ENCODE measurements around the gene ZSWIM8.

Gene ZSWIM8

DNA sequence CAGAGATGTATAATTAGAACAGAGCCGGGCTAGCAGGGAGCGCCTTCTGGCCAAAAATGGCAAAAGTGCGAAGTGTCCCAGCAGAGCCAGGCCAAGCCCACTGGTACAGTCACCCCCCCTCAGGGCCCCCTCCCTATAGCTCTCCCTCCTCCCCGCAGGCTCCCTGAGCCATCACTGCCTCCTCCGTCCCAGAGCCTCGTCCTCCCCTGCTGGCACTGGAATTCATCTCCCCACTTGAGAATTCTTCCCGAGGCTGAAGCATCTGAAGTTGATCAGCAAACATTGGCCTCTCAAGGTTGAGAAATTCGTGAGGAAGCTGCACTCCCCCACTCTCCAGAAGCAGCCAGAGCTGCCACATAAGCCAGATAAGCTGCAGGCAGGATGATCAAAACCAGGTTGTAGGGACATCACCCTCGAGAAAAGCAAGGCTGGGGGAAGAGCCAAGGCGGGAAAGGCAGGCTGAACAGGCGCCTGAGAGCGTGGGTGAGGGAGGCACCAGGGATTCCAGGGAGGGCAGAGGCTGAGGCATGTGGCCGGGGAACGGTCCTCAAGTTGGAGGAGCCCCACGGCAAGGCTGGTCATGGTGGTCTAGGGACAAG lies 65.6 kb downstream of the ZSWIM8 start:
- Histone ChIP-seq H3K4me1 (ENCODE audit: control insufficient read depth, insufficient read depth, low read length) (no peaks in the 10 kb centered on the region), H3K27ac (ENCODE audit: extremely low read depth, low read depth, low read length) (no peak overlapping the region), H3K36me3 (ENCODE audit: control insufficient read depth in 2 of 2, insufficient read depth in 1 of 2, low read length in 2 of 2) (peaks cover 0 to 65% of the 10 kb centered on the region in 2 experiments; a peak in 1 of 3 replicates), H3K9me3 (ENCODE audit: control insufficient read depth, insufficient read depth, low read depth, low read length) (no peaks in the 10 kb centered on the region), H3K4me3 (ENCODE audit: low read depth, low read length) (no peak overlapping the region)
- ChIA-PET POLR2A (interaction anchor here (2.1 kb wide), 1 partner anchor 29 kb away, joined by 9 read pairs; no protein-coding TSS in a partner anchor), CTCF (interaction anchor here (0.5 to 12.7 kb wide), 5 partner anchors 28 to 918 kb away, joined by 3 to 267 read pairs (median 4); partner anchors contain the start of gene CAMK2G)
- no peak for TF ChIP-seq ZSCAN23 (tag by site-specific recombination; IDR thresholded peaks at IDR 0.05)
- TF ChIP-seq, protein P1, sequence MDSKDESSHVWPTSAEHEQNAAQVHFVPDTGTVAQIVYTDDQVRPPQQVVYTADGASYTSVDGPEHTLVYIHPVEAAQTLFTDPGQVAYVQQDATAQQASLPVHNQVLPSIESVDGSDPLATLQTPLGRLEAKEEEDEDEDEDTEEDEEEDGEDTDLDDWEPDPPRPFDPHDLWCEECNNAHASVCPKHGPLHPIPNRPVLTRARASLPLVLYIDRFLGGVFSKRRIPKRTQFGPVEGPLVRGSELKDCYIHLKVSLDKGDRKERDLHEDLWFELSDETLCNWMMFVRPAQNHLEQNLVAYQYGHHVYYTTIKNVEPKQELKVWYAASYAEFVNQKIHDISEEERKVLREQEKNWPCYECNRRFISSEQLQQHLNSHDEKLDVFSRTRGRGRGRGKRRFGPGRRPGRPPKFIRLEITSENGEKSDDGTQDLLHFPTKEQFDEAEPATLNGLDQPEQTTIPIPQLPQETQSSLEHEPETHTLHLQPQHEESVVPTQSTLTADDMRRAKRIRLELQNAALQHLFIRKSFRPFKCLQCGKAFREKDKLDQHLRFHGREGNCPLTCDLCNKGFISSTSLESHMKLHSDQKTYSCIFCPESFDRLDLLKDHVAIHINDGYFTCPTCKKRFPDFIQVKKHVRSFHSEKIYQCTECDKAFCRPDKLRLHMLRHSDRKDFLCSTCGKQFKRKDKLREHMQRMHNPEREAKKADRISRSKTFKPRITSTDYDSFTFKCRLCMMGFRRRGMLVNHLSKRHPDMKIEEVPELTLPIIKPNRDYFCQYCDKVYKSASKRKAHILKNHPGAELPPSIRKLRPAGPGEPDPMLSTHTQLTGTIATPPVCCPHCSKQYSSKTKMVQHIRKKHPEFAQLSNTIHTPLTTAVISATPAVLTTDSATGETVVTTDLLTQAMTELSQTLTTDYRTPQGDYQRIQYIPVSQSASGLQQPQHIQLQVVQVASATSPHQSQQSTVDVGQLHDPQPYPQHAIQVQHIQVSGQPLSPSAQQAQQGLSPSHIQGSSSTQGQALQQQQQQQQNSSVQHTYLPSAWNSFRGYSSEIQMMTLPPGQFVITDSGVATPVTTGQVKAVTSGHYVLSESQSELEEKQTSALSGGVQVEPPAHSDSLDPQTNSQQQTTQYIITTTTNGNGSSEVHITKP (tag by site-specific recombination; IDR thresholded peaks at IDR 0.05) = no peak
- no peak for TF ChIP-seq ZNF266 (tag by site-specific recombination; IDR thresholded peaks at IDR 0.05; ENCODE audit: low read depth)
- peak; percentile 53 for TF ChIP-seq ZIC2 (tag by site-specific recombination; IDR thresholded peaks at IDR 0.05)
- TF ChIP-seq ZNF341 (tag by site-specific recombination; IDR thresholded peaks at IDR 0.05; ENCODE audit: low read depth) = no peak
- no peak for TF ChIP-seq RBAK (tag by site-specific recombination; IDR thresholded peaks at IDR 0.05)
- TF ChIP-seq, protein P2, sequence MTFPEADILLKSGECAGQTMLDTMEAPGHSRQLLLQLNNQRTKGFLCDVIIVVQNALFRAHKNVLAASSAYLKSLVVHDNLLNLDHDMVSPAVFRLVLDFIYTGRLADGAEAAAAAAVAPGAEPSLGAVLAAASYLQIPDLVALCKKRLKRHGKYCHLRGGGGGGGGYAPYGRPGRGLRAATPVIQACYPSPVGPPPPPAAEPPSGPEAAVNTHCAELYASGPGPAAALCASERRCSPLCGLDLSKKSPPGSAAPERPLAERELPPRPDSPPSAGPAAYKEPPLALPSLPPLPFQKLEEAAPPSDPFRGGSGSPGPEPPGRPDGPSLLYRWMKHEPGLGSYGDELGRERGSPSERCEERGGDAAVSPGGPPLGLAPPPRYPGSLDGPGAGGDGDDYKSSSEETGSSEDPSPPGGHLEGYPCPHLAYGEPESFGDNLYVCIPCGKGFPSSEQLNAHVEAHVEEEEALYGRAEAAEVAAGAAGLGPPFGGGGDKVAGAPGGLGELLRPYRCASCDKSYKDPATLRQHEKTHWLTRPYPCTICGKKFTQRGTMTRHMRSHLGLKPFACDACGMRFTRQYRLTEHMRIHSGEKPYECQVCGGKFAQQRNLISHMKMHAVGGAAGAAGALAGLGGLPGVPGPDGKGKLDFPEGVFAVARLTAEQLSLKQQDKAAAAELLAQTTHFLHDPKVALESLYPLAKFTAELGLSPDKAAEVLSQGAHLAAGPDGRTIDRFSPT (tag by site-specific recombination; IDR thresholded peaks at IDR 0.05) = no peak
- no peak for TF ChIP-seq OVOL3 (tag by site-specific recombination; IDR thresholded peaks at IDR 0.05)
- TF ChIP-seq AEBP2 (tag by site-specific recombination; IDR thresholded peaks at IDR 0.05; ENCODE audit: borderline replicate concordance) = no peak

Data from HEK293 (cell line).